ENCODE data around the gene MAP3K19.

The MAP3K19 gene

GRCh38 chr2:134918526-134919340 is 128.5 kb downstream of the MAP3K19 start, which contains the start of gene CCNT2:
Gene CCNT2 (plus strand): TSS chr2:134918822. CDS start chr2:134918855, 33 bp downstream.
- intact Hi-C loops (cut with micrococcal nuclease): loop anchor here (1.0 to 10.0 kb wide), 6 partner anchors 24 to 824 kb away; partner anchors contain the start of genes RAB3GAP1 and UBXN4
- Mint-ChIP-seq H3K27me3 (no peaks in the 10 kb centered on the region), H3K4me3 (peak within 1 kb of the TSS; percentile 98), H3K27ac (peak within 1 kb of the TSS; percentile 99), H3K36me3 (ENCODE audit: low read depth) (peaks cover 23% of the 10 kb centered on the region), H3K4me1 (ENCODE audit: low read depth) (peaks cover 18% of the 10 kb centered on the region), H3K9me3 (no peaks in the 10 kb centered on the region)

DNA sequence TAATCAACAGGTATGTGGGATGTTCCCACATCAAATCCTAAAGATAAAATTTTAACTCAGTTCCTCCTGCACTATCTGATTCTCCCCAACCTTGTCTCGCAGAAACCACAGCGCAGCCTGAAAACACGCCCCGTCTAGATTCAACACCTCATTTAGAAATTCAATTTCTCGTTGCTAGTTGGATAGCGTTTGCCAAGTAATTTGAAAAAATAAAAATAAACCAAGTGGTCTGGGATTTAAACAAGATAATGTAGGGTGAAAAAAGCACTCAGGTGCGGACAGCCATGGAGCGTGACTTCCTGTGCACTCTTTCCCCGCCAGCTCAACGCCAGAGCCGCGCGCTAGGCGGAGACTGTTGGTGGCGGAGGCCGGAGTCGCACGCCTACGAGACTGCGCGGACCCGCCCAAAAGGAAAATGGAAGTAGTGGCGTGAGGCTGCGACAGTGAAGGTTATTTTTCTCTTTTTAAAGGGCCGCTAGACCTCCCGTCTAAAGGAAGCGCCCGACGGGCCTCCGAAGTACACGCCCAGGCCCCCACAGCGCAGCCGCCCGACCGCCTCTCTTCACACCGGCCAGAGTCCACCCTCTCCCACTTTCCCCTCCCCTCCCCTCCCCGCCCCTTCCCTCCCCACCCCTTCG is 129.2 kb downstream of the MAP3K19 start:
- H3K9me3 Mint-ChIP-seq: no peaks in the 10 kb centered on the region
- H3K4me1 Mint-ChIP-seq (ENCODE audit: low read depth): peaks cover 20% of the 10 kb centered on the region
- H3K27ac Mint-ChIP-seq: peak overlapping the region; percentile 99
- H3K4me3 Mint-ChIP-seq: peak overlapping the region; percentile 98
- intact Hi-C loops (cut with micrococcal nuclease): loop anchor here (1.0 to 10.0 kb wide), 6 partner anchors 25 to 824 kb away; partner anchors contain the start of genes RAB3GAP1 and UBXN4
- H3K27me3 Mint-ChIP-seq: no peaks in the 10 kb centered on the region
- peaks cover 22% of the 10 kb centered on the region for H3K36me3 Mint-ChIP-seq (ENCODE audit: low read depth)

DNA sequence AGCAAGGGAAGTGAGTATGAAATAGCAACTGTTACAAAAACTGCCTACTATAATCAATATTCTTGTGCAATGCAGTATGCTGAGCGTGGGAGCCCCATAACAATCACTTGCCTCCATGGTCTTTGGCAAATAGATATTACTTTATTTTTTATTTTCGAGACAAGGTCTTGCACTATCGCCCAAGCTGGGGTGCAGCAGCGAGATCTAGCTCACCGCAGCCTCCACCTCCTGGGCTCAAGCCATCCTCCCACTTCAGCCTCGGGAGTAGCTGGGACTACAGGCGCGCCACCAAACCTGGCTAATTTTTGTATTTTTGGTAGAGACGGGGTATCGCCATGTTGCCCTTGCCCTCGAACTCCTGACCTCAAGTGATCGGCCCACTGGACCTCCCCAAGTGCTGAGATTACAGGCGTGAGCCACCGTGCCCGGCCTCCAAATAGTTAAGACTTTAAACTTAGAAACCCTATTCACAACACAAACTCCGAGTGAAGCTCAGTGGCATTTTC is 129.8 kb downstream of the MAP3K19 start:
- H3K36me3 Mint-ChIP-seq (ENCODE audit: low read depth): peaks cover 22% of the 10 kb centered on the region

More for the DNA sequence above, 129.8 kb downstream of the MAP3K19 start:
- H3K4me3 Mint-ChIP-seq: peak overlapping the region; percentile 98
- H3K4me1 Mint-ChIP-seq (ENCODE audit: low read depth): peaks cover 20% of the 10 kb centered on the region
- peak overlapping the region; percentile 99 for H3K27ac Mint-ChIP-seq
- H3K9me3 Mint-ChIP-seq: no peaks in the 10 kb centered on the region
- no peaks in the 10 kb centered on the region for H3K27me3 Mint-ChIP-seq
- intact Hi-C loops (cut with micrococcal nuclease): loop anchor here (5.0 to 10.0 kb wide), 4 partner anchors 133 to 825 kb away; partner anchors contain the start of genes RAB3GAP1 and UBXN4

Data from dendritic cell treated with granulocyte-macrophage colony-stimulating factor and Interleukin-4, amounts not matched to agents 40 ng/mL and 50 ng/mL, for 4 days (primary cell).